Measurements from ENCODE around the gene MAP7. TPM values are rescaled to one million over a fixed set of nuclear protein-coding genes. Genes with fewer than 3 reads are reported as not detected.

MAP7 gene
- total RNA-seq, 1 donor from 2014 or later, result 1.3 TPM

- no peak overlapping the region for H3K27ac Mint-ChIP-seq (ENCODE audit: unreplicated experiment)
- TF ChIP-seq CTCF (IDR thresholded peaks at IDR 0.05; ENCODE audit: unreplicated experiment), result no peak
- no peak for DNase-seq (ENCODE audit: low spot score)
- H3K36me3 Mint-ChIP-seq (ENCODE audit: low read depth, unreplicated experiment), result no peaks in the 10 kb centered on the region
- no peak overlapping the region for H3K4me3 Mint-ChIP-seq (ENCODE audit: unreplicated experiment)
- H3K4me1 Mint-ChIP-seq (ENCODE audit: unreplicated experiment), result no peaks in the 10 kb centered on the region
- H3K9me3 Mint-ChIP-seq (ENCODE audit: unreplicated experiment), result no peaks in the 10 kb centered on the region
- H3K27me3 Mint-ChIP-seq (ENCODE audit: unreplicated experiment), result peaks cover 2% of the 10 kb centered on the region
Observed at GRCh38 chr6:136534268-136534667, 16.0 kb downstream of the MAP7 start.

- H3K27me3 Mint-ChIP-seq (ENCODE audit: unreplicated experiment), result peaks cover 2% of the 10 kb centered on the region
- no peaks in the 10 kb centered on the region for H3K36me3 Mint-ChIP-seq (ENCODE audit: low read depth, unreplicated experiment)
- no peak for TF ChIP-seq CTCF (IDR thresholded peaks at IDR 0.05; ENCODE audit: unreplicated experiment)
- H3K9me3 Mint-ChIP-seq (ENCODE audit: unreplicated experiment), result no peaks in the 10 kb centered on the region
- no peak overlapping the region for H3K27ac Mint-ChIP-seq (ENCODE audit: unreplicated experiment)
- no peaks in the 10 kb centered on the region for H3K4me1 Mint-ChIP-seq (ENCODE audit: unreplicated experiment)
- no peak for DNase-seq (ENCODE audit: low spot score)
- H3K4me3 Mint-ChIP-seq (ENCODE audit: unreplicated experiment), result no peak overlapping the region
Observed at GRCh38 chr6:136533487-136533886, 16.7 kb downstream of the MAP7 start.

- H3K27ac Mint-ChIP-seq (ENCODE audit: unreplicated experiment), result no peak overlapping the region
Observed at GRCh38 chr6:136532030-136532429, 18.2 kb downstream of the MAP7 start.

GRCh38 chr6:136529710-136530109 is 20.5 kb downstream of the MAP7 start:
- H3K36me3 Mint-ChIP-seq (ENCODE audit: low read depth, unreplicated experiment), result no peaks in the 10 kb centered on the region
- peaks cover 10% of the 10 kb centered on the region for H3K4me1 Mint-ChIP-seq (ENCODE audit: unreplicated experiment)
- peaks cover 5% of the 10 kb centered on the region for H3K27me3 Mint-ChIP-seq (ENCODE audit: unreplicated experiment)
- no peak for TF ChIP-seq CTCF (IDR thresholded peaks at IDR 0.05; ENCODE audit: unreplicated experiment)
- no peak overlapping the region for H3K4me3 Mint-ChIP-seq (ENCODE audit: unreplicated experiment)
- no peaks in the 10 kb centered on the region for H3K9me3 Mint-ChIP-seq (ENCODE audit: unreplicated experiment)
- H3K27ac Mint-ChIP-seq (ENCODE audit: unreplicated experiment), result no peak overlapping the region
- DNase-seq (ENCODE audit: low spot score), result no peak

More at GRCh38 chr6:136532030-136532429, 18.2 kb downstream of the MAP7 start:
- no peak for TF ChIP-seq CTCF (IDR thresholded peaks at IDR 0.05; ENCODE audit: unreplicated experiment)
- H3K9me3 Mint-ChIP-seq (ENCODE audit: unreplicated experiment), result no peaks in the 10 kb centered on the region
- H3K36me3 Mint-ChIP-seq (ENCODE audit: low read depth, unreplicated experiment), result no peaks in the 10 kb centered on the region
- H3K27me3 Mint-ChIP-seq (ENCODE audit: unreplicated experiment), result peaks cover 2% of the 10 kb centered on the region
- H3K4me3 Mint-ChIP-seq (ENCODE audit: unreplicated experiment), result no peak overlapping the region
- DNase-seq (ENCODE audit: low spot score), result no peak
- peaks cover 2% of the 10 kb centered on the region for H3K4me1 Mint-ChIP-seq (ENCODE audit: unreplicated experiment)

- peaks cover 3% of the 10 kb centered on the region for H3K27me3 Mint-ChIP-seq (ENCODE audit: unreplicated experiment)
- no peak for TF ChIP-seq CTCF (IDR thresholded peaks at IDR 0.05; ENCODE audit: unreplicated experiment)
- H3K9me3 Mint-ChIP-seq (ENCODE audit: unreplicated experiment), result no peaks in the 10 kb centered on the region
- peaks cover 10% of the 10 kb centered on the region for H3K4me1 Mint-ChIP-seq (ENCODE audit: unreplicated experiment)
- no peaks in the 10 kb centered on the region for H3K36me3 Mint-ChIP-seq (ENCODE audit: low read depth, unreplicated experiment)
- DNase-seq (ENCODE audit: low spot score), result no peak
- H3K27ac Mint-ChIP-seq (ENCODE audit: unreplicated experiment), result no peak overlapping the region
- no peak overlapping the region for H3K4me3 Mint-ChIP-seq (ENCODE audit: unreplicated experiment)
Observed at GRCh38 chr6:136528477-136528876, 21.7 kb downstream of the MAP7 start.

Measured in endothelial cell (in vitro differentiated cells).